Hepatocyte (in vitro differentiated cells): ENCODE data around the gene TMEM40. TPM values are rescaled to one million over a fixed set of nuclear protein-coding genes. Genes with fewer than 3 reads are reported as not detected.
"Not testable (repeated sequence)": the region's sequence is repeated elsewhere in the genome, so short reads cannot be mapped to it uniquely, and the experiment has no call there.

Experiments used
- DNase-seq: peaks from one replicate; pipeline ENCODE4 v3.0.0-alpha.2; 2016; ENCODE audit warnings: low spot score
- H2AFZ ChIP-seq: fragments of 200-600 bp; sonication (generic); 2 replicates; pipeline ENCODE4 v1.6.0; 2016; ENCODE audit warnings: antibody characterized with exemption, mild to moderate bottlenecking
- H3K27ac ChIP-seq: fragments of 200-600 bp; sonication (generic); 2 replicates; pipeline ENCODE4 v1.5.1; 2016; ENCODE audit warnings: mild to moderate bottlenecking
- H3K27me3 ChIP-seq: fragments of 200-600 bp; sonication (generic); 2 replicates; pipeline ENCODE4 v1.6.1; 2016
- H3K36me3 ChIP-seq: fragments of 200-600 bp; sonication (generic); replicated peaks from 2 replicates; pipeline ENCODE4 v1.5.1; 2016; ENCODE audit warnings: low read depth; ENCODE audit not compliant: insufficient read depth
- H3K4me1 ChIP-seq: fragments of 200-600 bp; sonication (generic); 2 replicates; pipeline ENCODE4 v1.5.1; 2016; ENCODE audit warnings: mild to moderate bottlenecking, moderate library complexity; ENCODE audit not compliant: insufficient read depth
- H3K4me2 ChIP-seq: fragments of 200-600 bp; sonication (generic); 2 replicates; pipeline ENCODE4 v1.6.0; 2016
- H3K4me3 ChIP-seq: fragments of 200-600 bp; sonication (generic); 2 replicates; pipeline ENCODE4 v1.5.1; 2016; ENCODE audit warnings: mild to moderate bottlenecking
- H3K79me2 ChIP-seq: fragments of 200-600 bp; sonication (generic); 2 replicates; pipeline ENCODE4 v1.6.0; 2017; ENCODE audit warnings: mild to moderate bottlenecking
- H3K9me2 ChIP-seq: fragments of 200-600 bp; sonication (generic); replicated peaks from 2 replicates; pipeline ENCODE4 v1.6.0; 2017; ENCODE audit warnings: mild to moderate bottlenecking; ENCODE audit not compliant: insufficient read depth
- H3K9me3 ChIP-seq: fragments of 200-600 bp; sonication (generic); 2 replicates; pipeline ENCODE4 v1.5.1; 2016; ENCODE audit warnings: low read depth, mild to moderate bottlenecking
- H4K20me1 ChIP-seq: fragments of 200-600 bp; sonication (generic); 2 replicates; pipeline ENCODE4 v1.6.0; 2016; ENCODE audit warnings: mild to moderate bottlenecking; ENCODE audit not compliant: insufficient read depth, poor library complexity, severe bottlenecking
- EZH2 ChIP-seq: fragments of 200-600 bp; sonication (generic); IDR thresholded peaks from 2 replicates; pipeline ENCODE4 v1.6.1; 2016; ENCODE audit warnings: antibody characterized with exemption, mild to moderate bottlenecking, borderline replicate concordance
- EZH2phosphoT487 ChIP-seq: fragments of 200-600 bp; sonication (generic); IDR thresholded peaks from one replicate; pipeline ENCODE4 v1.6.1; 2018; ENCODE audit warnings: antibody characterized with exemption, mild to moderate bottlenecking, low read depth, moderate library complexity; ENCODE audit not compliant: unreplicated experiment, severe bottlenecking
- WGBS: methylation state at CpG from one replicate; pipeline ENCODE4 v1.1.6; 2016; ENCODE audit warnings: low lambda C conversion rate; ENCODE audit errors: missing lambda C conversion rate; 5-methylcytosine and 5-hydroxymethylcytosine counted together
- polyA plus RNA-seq: library from polyadenylated mRNA; unstranded; fragments of >200 nt; fragmentation: Nextera tagmentation; extraction: Ambion mirVana; gene quantifications from 2 replicates; pipeline ENCODE4 v1.2.1, GENCODE V29; 2016
- total RNA-seq: library from RNA; depleted of rRNA; stranded (reverse); fragments of >200 nt; gene quantifications from 2 replicates; pipeline ENCODE4 v1.2.3, GENCODE V29; 2014
- TF ChIP-seq, protein P1 (sequence below): fragments of 200-600 bp; sonication (generic); IDR thresholded peaks from 2 replicates; pipeline ENCODE4 v1.5.1; 2016; ENCODE audit warnings: antibody characterized with exemption, mild to moderate bottlenecking; ENCODE audit not compliant: poor library complexity

TMEM40 gene
- total and polyA plus RNA-seq, 2 experiments from 2014 or later = 1.6 TPM; not detected in 1

DNA sequence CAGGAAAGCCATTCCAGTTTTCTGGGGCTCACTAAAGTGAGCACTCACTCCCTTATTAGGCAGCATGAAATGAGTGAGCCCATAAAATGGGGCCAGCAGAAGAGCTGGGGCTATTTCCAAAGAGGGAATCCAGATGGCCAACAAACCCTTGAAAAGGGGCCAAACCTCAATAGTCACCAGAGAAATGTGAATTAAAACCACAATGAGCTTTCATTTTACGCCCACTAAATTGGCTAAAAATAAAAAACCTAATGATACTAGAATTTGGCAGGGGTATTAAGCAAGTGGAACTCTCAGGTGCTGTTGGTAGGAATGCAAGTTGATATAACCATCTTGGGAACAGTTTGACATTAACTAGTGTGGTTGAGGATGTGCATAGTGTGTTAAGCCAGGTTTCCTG is 53.1 kb downstream of the TMEM40 start:
- WGBS = 90% methylated on average over 1 of the region's 1 CpG
- H4K20me1 ChIP-seq = no peaks in the 10 kb centered on the region
- no peaks in the 10 kb centered on the region for H3K9me2 ChIP-seq
- no peak overlapping the region for H3K27ac ChIP-seq
- no peak for DNase-seq
- no peak for TF ChIP-seq EZH2
- TF ChIP-seq EZH2phosphoT487 = no peak
- TF ChIP-seq, protein P1, sequence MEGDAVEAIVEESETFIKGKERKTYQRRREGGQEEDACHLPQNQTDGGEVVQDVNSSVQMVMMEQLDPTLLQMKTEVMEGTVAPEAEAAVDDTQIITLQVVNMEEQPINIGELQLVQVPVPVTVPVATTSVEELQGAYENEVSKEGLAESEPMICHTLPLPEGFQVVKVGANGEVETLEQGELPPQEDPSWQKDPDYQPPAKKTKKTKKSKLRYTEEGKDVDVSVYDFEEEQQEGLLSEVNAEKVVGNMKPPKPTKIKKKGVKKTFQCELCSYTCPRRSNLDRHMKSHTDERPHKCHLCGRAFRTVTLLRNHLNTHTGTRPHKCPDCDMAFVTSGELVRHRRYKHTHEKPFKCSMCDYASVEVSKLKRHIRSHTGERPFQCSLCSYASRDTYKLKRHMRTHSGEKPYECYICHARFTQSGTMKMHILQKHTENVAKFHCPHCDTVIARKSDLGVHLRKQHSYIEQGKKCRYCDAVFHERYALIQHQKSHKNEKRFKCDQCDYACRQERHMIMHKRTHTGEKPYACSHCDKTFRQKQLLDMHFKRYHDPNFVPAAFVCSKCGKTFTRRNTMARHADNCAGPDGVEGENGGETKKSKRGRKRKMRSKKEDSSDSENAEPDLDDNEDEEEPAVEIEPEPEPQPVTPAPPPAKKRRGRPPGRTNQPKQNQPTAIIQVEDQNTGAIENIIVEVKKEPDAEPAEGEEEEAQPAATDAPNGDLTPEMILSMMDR = no peak
- H3K4me3 ChIP-seq = no peak overlapping the region
- H3K36me3 ChIP-seq = no peaks in the 10 kb centered on the region
- no peak overlapping the region for H3K4me2 ChIP-seq
- no peaks in the 10 kb centered on the region for H3K79me2 ChIP-seq
- no peaks in the 10 kb centered on the region for H3K27me3 ChIP-seq
- H3K9me3 ChIP-seq = no peaks in the 10 kb centered on the region
- no peaks in the 10 kb centered on the region for H3K4me1 ChIP-seq
- no peak overlapping the region for H2AFZ ChIP-seq

- H3K4me2 ChIP-seq = no peak overlapping the region
- no peak for DNase-seq
- no peaks in the 10 kb centered on the region for H3K79me2 ChIP-seq
- no peaks in the 10 kb centered on the region for H3K9me3 ChIP-seq
- no peak overlapping the region for H2AFZ ChIP-seq
- no peak overlapping the region for H3K27ac ChIP-seq
- H3K9me2 ChIP-seq = no peaks in the 10 kb centered on the region
- TF ChIP-seq EZH2 (no peak), EZH2phosphoT487 (no peak)
- TF ChIP-seq, protein P1 = no peak
- WGBS = 87% methylated on average over 6 of the region's 6 CpGs
- H3K4me1 ChIP-seq = no peaks in the 10 kb centered on the region
- no peak overlapping the region for H3K4me3 ChIP-seq
- no peaks in the 10 kb centered on the region for H4K20me1 ChIP-seq
- H3K36me3 ChIP-seq = no peaks in the 10 kb centered on the region
- H3K27me3 ChIP-seq = no peaks in the 10 kb centered on the region
Observed at GRCh38 chr3:12705374-12705926, 53.6 kb downstream of the TMEM40 start.

DNA sequence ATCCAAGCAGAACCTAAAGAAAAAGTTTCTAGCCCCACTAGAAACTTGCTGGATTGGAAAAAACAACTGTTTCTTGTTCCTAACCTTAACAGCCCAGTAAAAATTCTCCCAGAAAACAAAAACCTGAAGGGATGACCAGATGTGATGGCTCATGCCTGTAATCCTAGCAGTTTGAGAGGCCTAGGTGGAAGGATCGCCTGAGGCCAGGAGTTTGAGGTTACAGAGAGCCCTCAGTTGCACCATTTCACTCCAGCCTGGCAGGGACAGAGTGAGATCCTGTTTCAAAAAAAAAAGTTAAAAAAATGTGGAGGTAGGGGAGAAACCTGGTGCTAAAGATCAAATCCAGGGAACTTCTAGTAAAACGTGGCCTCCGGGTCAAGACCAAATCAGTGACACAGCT is 56.6 kb downstream of the TMEM40 start:
- Histone ChIP-seq H3K27me3 (no peaks in the 10 kb centered on the region), H4K20me1 (no peaks in the 10 kb centered on the region), H3K27ac (peak overlapping the region; percentile 27), H2AFZ (no peak overlapping the region), H3K4me3 (no peak overlapping the region), H3K79me2 (no peaks in the 10 kb centered on the region), H3K9me3 (no peaks in the 10 kb centered on the region), H3K36me3 (no peaks in the 10 kb centered on the region), H3K9me2 (no peaks in the 10 kb centered on the region), H3K4me2 (no peak overlapping the region), H3K4me1 (no peaks in the 10 kb centered on the region)
- TF ChIP-seq EZH2 = no peak
- TF ChIP-seq EZH2phosphoT487 = no peak
- WGBS = 62% methylated on average over 3 of the region's 3 CpGs
- DNase-seq = no peak

DNA sequence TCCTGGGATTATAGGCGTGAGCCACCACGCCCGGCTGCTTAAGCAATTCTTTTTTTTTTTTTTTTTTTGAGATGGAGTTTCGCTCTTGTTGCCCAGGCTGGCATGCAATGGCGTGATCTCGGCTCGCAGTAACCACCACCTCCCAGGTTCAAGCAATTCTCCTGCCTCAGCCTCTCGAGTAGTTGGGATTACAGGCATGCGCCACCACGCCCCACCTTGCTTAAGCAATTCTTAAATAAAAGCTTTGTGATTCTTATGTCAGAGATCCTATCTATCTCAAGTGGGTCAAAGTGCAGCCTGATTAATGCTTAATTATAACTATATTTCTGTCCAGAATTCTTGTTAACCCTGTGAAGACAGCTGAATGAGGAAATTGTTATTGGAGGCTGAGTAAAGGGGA is 57.5 kb downstream of the TMEM40 start:
- not testable (repeated sequence) for H3K4me1 ChIP-seq, H4K20me1 ChIP-seq, H3K4me2 ChIP-seq, H3K79me2 ChIP-seq, H2AFZ ChIP-seq, DNase-seq, H3K27ac ChIP-seq, H3K36me3 ChIP-seq, H3K9me3 ChIP-seq, H3K4me3 ChIP-seq, H3K27me3 ChIP-seq, H3K9me2 ChIP-seq
- 87% methylated on average over 9 of the region's 10 CpGs for WGBS
